ENCODE results near the gene CYTIP. TPM values are rescaled to one million over a fixed set of nuclear protein-coding genes. Genes with fewer than 3 reads are reported as not detected.
"Not testable (repeated sequence)": the region's sequence is repeated elsewhere in the genome, so short reads cannot be mapped to it uniquely, and the experiment has no call there.

Gene CYTIP
- total RNA-seq, 1 donor from 2014 or later = 1.1 TPM

- no peak for DNase-seq (ENCODE audit: low spot score)
- ATAC-seq = no peak
Measured at GRCh38 chr2:157386747-157387146, 57.1 kb downstream of the CYTIP start.

GRCh38 chr2:157386247-157386646, 57.6 kb downstream of the CYTIP start:
- DNase-seq (ENCODE audit: low spot score) (no peak), ATAC-seq (no peak)

GRCh38 chr2:157377861-157378260, 66.0 kb downstream of the CYTIP start:
- ATAC-seq = no peak
- DNase-seq (ENCODE audit: low spot score) = no peak

- no peak for ATAC-seq
- DNase-seq (ENCODE audit: low spot score) = no peak
Measured at GRCh38 chr2:157376041-157376440, 67.8 kb downstream of the CYTIP start.

DNA sequence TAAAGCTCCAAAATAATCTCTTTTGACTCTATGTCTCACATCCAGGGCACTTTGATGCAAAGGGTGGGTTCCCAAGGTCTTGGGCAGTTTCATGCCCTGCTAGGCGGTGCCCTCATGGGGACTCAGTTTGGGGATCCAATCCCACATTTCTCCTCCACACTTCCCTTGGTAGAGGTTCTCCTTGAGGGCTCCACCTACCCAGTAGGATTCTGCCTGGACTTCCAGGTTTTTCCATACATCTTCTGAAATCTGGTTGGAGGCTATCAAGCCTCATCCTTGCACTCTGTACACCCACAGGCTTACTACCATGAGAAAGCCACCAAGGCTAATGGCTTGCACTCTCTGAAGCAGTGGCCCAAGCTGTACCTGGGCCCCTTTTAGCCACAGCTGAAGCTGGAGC, 68.5 kb downstream of the CYTIP start:
- DNase-seq (ENCODE audit: low spot score) = no peak
- ATAC-seq = no peak

- ATAC-seq; DNase-seq (ENCODE audit: low spot score): not testable (repeated sequence)
Measured at GRCh38 chr2:157368508-157368907, 75.4 kb downstream of the CYTIP start.

DNA sequence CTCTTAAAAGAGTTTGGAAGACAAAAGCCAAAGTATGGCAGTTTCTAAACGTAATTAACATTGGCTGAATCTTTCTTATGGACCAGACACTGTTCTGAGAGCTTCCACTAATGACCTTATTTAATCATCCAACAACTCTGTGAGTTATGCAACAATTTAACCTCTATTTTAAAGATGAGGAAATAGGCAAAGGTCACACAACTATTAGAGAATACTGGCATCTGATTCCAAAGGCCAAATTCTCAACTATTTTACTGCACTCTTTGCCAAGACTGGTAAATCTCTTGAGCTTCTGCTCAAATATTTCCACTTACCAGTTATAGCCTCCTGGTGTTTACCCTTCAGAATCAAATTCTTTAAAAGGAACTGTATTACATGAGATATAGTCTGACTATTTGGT, 76.2 kb downstream of the CYTIP start:
- peak; percentile 91 for ATAC-seq
- no peak for DNase-seq (ENCODE audit: low spot score)

Other genes with a start within 250 kb of the CYTIP start
- 0.15 TPM for gene GALNT5, start 186.4 kb downstream of the CYTIP start, total RNA-seq
- gene ERMN, start 118.3 kb downstream of the CYTIP start, total RNA-seq = not detected
- 2.2 TPM for gene ACVR1C, start 184.8 kb upstream of the CYTIP start, total RNA-seq